Activated naive CD4-positive, alpha-beta T cell treated with anti-CD3 and anti-CD28 coated beads, Interleukin-2, amount 10 ng/mL, durations not matched to agents 7 days and 5 days (primary cell): ENCODE measurements around the gene FCHSD1.

Experiments
- CTCF ChIA-PET: fragments of 350-600 bp; sonication (Branson Sonifier 250); formaldehyde crosslinking; loops from one replicate; lab custom pipeline; 2021; ENCODE audit warnings: antibody characterized with exemption; lab: Charles Lee
- DNase-seq: peaks from one replicate; pipeline ENCODE4 v3.0.0-alpha.2; 2020
- H3K27ac Mint-ChIP-seq: one replicate; pipeline ENCODE4 v1.8.0; 2021; ENCODE audit warnings: mild to moderate bottlenecking, moderate library complexity, mixed read lengths
- H3K27me3 Mint-ChIP-seq: one replicate; pipeline ENCODE4 v1.8.0; 2021; ENCODE audit warnings: mild to moderate bottlenecking, mixed read lengths
- H3K36me3 Mint-ChIP-seq: one replicate; pipeline ENCODE4 v1.8.0; 2021; ENCODE audit warnings: mixed read lengths
- H3K4me1 Mint-ChIP-seq: one replicate; pipeline ENCODE4 v1.8.0; 2021; ENCODE audit warnings: mixed read lengths
- H3K4me3 Mint-ChIP-seq: one replicate; pipeline ENCODE4 v1.8.0; 2021; ENCODE audit warnings: mild to moderate bottlenecking, moderate library complexity, mixed read lengths
- H3K9me3 Mint-ChIP-seq: one replicate; pipeline ENCODE4 v1.8.0; 2021; ENCODE audit warnings: mixed read lengths

FCHSD1 gene

DNA sequence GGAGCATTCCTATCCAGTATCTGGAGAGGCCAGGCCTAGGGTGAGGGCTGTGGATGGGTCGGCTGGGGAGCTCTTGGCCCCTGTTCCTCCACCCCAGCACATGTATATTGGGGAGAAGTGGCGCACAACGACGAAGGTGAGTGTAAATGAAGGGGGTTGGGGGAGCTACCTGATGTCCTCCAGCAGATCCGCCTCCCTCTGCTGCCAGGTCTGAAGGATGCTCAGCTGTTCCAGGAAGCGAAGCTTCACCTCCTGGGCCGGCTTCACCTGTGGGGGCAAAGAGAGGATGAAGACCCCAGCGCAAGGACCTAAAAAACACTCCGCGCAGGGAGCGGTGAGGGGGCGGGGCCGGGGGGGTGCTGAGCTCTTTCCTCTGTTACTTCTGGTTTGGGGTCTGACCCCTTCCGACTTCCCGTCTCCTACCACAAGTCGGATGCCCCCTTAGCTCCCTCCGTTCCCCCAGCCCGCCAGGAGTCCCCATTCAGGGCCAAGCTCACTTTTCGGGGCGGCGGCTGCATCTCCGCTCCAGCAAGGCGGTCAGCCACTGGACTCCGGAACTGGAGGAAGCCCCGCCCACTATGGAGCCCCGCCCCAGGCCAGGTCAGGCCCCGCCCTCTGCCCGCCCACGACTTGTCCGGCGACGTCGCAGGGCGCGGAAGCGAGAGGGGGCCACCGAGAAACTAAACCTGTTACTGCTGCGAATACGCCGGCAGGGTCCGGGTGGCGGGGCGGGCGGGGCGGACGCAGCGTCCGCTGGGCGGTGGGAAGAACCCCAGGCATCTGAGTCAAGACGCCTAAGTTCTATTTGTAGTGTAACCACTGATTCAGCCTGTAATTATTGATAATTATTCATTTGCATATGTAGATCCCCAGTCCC is at the start of gene FCHSD1:
FCHSD1 (minus strand) TSS at position 568 of the 877 bp plus-strand sequence; CDS start at position 518, 50 bp downstream.
- CTCF ChIA-PET: interaction anchor here (0.8 to 1.1 kb wide), 6 partner anchors 13 to 318 kb away, joined by 3 to 6 read pairs (median 4); partner anchors contain the start of gene RNF14
- DNase-seq: peak; percentile 89
- Mint-ChIP-seq H3K36me3 (peaks cover 8% of the 10 kb centered on the region), H3K4me1 (peaks cover 36% of the 10 kb centered on the region), H3K9me3 (no peaks in the 10 kb centered on the region), H3K27ac (peak within 1 kb of the TSS; percentile 80), H3K27me3 (peaks cover 24% of the 10 kb centered on the region), H3K4me3 (peak within 1 kb of the TSS; percentile 89)

DNA sequence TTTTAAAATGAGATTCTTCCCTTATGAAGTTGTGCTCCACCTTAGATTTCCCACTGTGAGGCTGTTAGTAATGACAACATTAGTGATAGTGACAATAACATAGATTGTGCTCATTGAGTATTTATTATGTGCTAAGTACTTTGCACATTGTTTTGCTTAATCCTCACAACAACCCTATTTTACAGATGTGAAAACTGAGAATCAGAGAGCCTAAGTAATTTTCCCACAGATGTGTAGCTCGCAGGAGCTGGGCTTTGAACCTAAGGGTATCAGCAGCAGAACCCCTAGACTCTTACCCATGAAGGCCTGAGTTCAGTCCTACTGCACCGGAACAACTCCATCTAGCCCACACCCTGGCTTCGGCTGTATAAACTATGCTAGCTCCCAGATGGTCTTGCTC is 46.4 kb upstream of the FCHSD1 start:
- no peak for DNase-seq
- H3K4me3 Mint-ChIP-seq: no peak overlapping the region

DNA sequence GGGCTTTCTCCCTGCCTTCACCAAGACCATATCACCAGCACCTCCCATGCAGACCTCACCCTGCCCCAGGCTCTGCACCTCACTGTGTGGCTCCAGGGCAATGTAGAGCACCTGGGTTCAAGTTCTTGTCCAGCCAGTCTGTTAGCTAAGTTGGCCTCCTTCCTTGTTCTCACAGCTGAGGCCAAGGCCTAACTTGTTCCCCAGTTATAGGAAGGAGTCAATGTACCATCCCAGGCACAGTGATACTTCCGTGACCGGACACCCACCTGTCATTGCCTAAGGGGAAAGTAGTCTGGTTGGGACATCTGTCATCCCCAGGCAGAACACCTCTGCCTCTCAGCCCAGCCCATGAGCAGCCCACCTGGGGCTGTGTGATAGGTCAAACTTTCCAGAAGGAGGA is 45.2 kb upstream of the FCHSD1 start:
- H3K9me3 Mint-ChIP-seq: no peaks in the 10 kb centered on the region
- no peak overlapping the region for H3K4me3 Mint-ChIP-seq
- peaks cover 32% of the 10 kb centered on the region for H3K4me1 Mint-ChIP-seq
- CTCF ChIA-PET: interaction anchor here (1.2 to 9.4 kb wide), 4 partner anchors 118 to 273 kb away, joined by 3 to 157 read pairs (median 82); partner anchors contain the start of genes PCDH1, PCDH12 and RNF14
- DNase-seq: no peak
- no peak overlapping the region for H3K27ac Mint-ChIP-seq
- H3K27me3 Mint-ChIP-seq: peaks cover 56% of the 10 kb centered on the region
- H3K36me3 Mint-ChIP-seq: no peaks in the 10 kb centered on the region

More for the DNA sequence above, 46.4 kb upstream of the FCHSD1 start:
- H3K27ac Mint-ChIP-seq: no peak overlapping the region
- CTCF ChIA-PET: interaction anchor here (0.6 to 9.4 kb wide), 4 partner anchors 9 to 262 kb away, joined by 3 to 157 read pairs (median 79); partner anchors contain the start of genes PCDH1 and PCDH12
- H3K4me1 Mint-ChIP-seq: peaks cover 31% of the 10 kb centered on the region
- no peaks in the 10 kb centered on the region for H3K9me3 Mint-ChIP-seq
- H3K36me3 Mint-ChIP-seq: no peaks in the 10 kb centered on the region
- H3K27me3 Mint-ChIP-seq: peaks cover 48% of the 10 kb centered on the region

DNA sequence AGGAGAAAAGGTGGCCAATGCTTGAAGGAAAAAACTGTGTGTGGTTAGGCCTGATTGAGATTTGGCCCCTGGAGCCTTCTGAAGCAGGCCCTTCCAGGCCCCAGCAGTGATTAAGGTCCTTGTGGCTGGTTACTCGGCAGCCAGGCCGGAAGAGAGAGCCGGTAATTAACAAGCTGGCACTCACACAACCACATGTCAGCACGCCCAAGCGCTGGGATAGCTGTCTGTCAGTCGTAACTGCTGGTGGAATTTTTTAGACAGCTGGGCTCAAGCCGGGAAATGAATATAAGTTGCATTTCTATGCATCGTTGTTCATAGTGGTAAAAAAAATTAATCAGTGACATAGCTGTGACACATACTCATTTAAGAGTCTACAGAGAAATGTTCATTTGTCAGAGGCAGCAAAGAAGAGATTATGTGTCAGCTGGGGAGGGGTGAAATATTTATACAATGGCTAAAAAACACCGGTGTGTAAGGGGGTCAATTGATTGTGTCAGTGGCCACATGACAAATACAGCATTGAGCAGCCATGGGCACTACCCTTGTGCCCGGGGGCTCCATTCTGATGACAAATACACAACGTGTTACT is 44.5 kb upstream of the FCHSD1 start:
- CTCF ChIA-PET: interaction anchor here (1.2 to 9.4 kb wide), 4 partner anchors 119 to 274 kb away, joined by 3 to 157 read pairs (median 82); partner anchors contain the start of genes PCDH1, PCDH12 and RNF14
- no peaks in the 10 kb centered on the region for H3K9me3 Mint-ChIP-seq

DNA sequence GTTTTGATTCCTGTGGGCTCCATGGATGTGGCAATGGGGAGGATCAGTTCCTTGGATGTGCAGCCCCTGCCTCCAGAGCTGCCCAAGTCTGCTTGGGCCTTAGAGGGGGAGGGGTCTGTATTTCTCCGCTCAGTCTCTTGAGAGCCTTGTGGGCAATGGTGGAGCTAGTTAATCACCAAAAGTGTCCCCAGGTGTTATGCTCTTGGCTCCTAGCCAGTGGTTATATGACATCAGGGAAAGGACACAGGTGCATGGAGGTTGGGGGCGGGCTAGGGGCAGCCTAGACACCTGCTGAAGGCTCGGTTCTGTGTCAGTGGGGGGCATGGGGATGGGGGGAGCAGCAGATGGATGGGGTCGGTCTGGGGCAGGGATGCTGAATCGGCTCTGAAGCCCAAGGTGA is 43.3 kb upstream of the FCHSD1 start:
- CTCF ChIA-PET: interaction anchor here (2.8 to 9.4 kb wide), 7 partner anchors 8 to 449 kb away, joined by 9 to 157 read pairs (median 28); partner anchors contain the start of genes PCDH1, PCDH12 and RNF14
- Mint-ChIP-seq H3K27ac (no peak overlapping the region), H3K27me3 (peaks cover 64% of the 10 kb centered on the region), H3K9me3 (no peaks in the 10 kb centered on the region), H3K4me3 (no peak overlapping the region), H3K4me1 (peaks cover 27% of the 10 kb centered on the region), H3K36me3 (no peaks in the 10 kb centered on the region)
- DNase-seq: no peak

More for the DNA sequence above, 44.5 kb upstream of the FCHSD1 start:
- Mint-ChIP-seq H3K27ac (no peak overlapping the region), H3K27me3 (peaks cover 63% of the 10 kb centered on the region), H3K36me3 (no peaks in the 10 kb centered on the region), H3K4me1 (peaks cover 27% of the 10 kb centered on the region), H3K4me3 (no peak overlapping the region)
- DNase-seq: no peak

DNA sequence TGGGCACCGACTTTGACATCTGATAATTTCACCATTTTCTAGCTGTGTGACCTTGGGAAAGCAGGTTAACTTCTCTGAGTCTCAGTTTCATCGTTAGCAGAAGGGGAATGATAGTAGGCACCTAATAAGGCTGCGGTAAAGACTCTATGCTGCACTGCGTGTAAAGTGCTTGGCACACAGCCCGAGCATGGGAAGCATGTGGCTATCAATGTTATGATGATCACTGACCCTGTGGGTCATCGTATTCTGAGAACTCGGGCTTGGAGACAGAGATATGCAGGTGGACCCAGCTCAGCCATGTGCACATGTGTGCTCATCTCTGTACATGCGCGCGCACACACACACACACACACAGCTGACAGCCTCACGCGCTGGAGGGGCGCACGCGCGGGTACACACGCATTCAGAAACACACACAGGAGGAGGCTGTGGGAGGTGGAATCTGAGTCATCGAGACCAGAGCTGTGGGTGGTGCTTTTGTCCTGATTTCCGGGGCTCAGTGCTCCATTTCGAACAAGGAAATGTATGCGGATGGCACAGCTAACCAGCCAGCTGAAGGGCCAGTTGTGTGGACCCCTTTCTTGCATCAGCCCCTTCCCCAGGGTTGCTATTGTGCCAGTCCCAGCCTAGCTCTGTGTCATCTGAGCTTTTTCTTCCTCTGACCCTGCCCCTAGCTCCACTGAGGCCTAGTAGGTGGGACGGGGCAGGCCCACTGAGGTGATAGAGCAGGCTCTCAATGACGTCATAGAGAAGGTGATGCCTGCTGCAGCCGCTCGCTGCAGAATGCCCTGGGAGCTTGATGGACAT is 41.9 kb upstream of the FCHSD1 start:
- Mint-ChIP-seq H3K27me3 (peaks cover 63% of the 10 kb centered on the region), H3K36me3 (no peaks in the 10 kb centered on the region), H3K4me1 (peaks cover 27% of the 10 kb centered on the region), H3K27ac (peak overlapping the region; percentile 78), H3K9me3 (no peaks in the 10 kb centered on the region), H3K4me3 (no peak overlapping the region)
- CTCF ChIA-PET: interaction anchor here (0.7 to 9.4 kb wide), 21 partner anchors 9 to 1006 kb away, joined by 3 to 157 read pairs (median 11); partner anchors contain the start of genes ARAP3, DELE1, GNPDA1 and PCDH1
- peak; percentile 73 for DNase-seq

DNA sequence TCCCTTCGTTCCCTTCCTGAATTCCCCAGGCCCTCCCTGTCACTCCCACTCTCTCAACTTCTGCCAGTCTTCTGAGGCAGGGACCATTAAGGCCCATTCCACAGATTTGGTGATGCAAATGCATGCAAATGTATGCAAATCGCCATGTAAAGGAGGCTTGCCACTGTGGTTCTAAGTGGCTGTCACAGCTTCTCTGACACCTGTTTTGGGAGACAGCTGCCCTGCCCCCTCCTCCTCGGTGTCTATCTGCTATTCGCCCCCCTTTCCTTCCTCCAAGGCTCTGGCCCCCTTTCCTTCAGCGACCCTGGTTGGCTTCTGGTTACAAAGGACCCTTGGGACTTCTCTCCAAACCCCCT is 41.3 kb upstream of the FCHSD1 start:
- Mint-ChIP-seq H3K36me3 (no peaks in the 10 kb centered on the region), H3K9me3 (no peaks in the 10 kb centered on the region), H3K4me3 (peak overlapping the region; percentile 31), H3K4me1 (peaks cover 27% of the 10 kb centered on the region), H3K27me3 (peaks cover 61% of the 10 kb centered on the region), H3K27ac (no peak overlapping the region)
- CTCF ChIA-PET: interaction anchor here (0.6 to 9.4 kb wide), 29 partner anchors 9 to 1006 kb away, joined by 3 to 157 read pairs (median 6); partner anchors contain the start of genes ARAP3, DELE1, GNPDA1 and PCDH1
- peak; percentile 33 for DNase-seq

DNA sequence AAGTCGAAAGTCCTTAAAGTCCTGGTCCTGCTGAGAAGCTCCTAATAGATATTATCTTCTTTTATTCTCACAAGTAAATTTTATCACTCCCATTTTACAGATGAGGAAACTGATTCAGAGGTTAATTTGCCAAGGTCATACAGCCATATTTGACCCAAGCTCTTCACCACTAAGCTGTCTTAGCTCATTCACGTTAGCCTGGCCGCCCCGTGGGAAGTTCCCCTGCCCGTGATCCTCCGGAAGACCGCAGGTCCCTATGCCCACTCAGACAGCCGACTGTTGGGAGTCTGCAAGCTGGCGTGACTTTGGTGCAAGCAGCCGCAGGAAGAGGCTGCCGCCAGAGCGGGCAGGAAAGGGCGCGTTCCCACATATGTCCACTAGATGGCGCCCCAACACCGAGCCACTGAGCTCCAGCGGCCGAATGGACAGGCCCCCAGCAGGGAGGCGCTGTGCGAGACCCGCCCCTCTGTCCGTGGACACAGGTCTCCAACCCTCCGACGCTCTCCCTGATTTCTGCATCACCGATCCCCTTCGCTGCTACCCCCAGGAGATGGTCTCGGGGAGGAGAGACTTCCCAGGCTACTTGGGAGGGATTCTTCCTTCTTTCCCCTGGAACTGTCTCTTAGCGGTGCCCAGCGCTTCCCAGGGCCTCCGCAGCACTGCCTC is 40.8 kb upstream of the FCHSD1 start:
- CTCF ChIA-PET: interaction anchor here (0.6 to 9.4 kb wide), 34 partner anchors 9 to 1007 kb away, joined by 3 to 157 read pairs (median 4); partner anchors contain the start of genes ARAP3, DELE1, GNPDA1 and PCDH1
- H3K4me1 Mint-ChIP-seq: peaks cover 27% of the 10 kb centered on the region
- no peaks in the 10 kb centered on the region for H3K36me3 Mint-ChIP-seq
- peak; percentile 90 for DNase-seq
- H3K9me3 Mint-ChIP-seq: no peaks in the 10 kb centered on the region
- H3K27ac Mint-ChIP-seq: no peak overlapping the region
- H3K27me3 Mint-ChIP-seq: peaks cover 58% of the 10 kb centered on the region
- peak overlapping the region; percentile 31 for H3K4me3 Mint-ChIP-seq

DNA sequence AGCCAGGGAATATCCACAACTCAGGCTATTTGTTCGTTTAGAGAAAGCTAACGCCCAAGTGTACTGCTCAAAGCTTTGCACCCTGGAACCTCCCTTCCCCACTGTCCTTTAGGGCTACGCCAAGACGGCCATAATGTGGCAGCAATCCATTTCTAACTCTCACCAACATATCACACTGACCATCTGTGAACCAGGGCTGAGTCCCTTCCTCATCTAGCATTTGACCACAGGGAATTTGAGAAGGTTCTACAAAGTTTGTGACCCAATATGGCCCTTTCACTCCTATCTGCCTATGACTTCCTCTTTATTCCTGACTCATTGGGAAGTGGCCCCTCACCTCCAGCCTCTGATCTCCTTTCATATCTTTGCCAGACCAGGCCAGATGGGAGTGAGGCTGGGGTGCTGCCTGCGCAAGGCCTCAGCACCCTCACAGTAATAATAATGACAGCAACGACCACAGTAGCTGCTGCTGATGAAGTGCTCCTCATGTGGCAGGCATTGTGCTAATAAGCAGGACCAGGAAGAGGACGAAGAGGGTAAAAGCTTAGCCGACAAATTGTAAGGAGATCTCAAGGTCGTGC is 40.2 kb upstream of the FCHSD1 start:
- CTCF ChIA-PET: interaction anchor here (0.7 to 9.4 kb wide), 33 partner anchors 8 to 1007 kb away, joined by 3 to 157 read pairs (median 4); partner anchors contain the start of genes ARAP3, DELE1, GNPDA1 and PCDH1
- Mint-ChIP-seq H3K4me3 (no peak overlapping the region), H3K36me3 (no peaks in the 10 kb centered on the region), H3K27me3 (peaks cover 57% of the 10 kb centered on the region), H3K9me3 (no peaks in the 10 kb centered on the region), H3K4me1 (peaks cover 27% of the 10 kb centered on the region), H3K27ac (no peak overlapping the region)
- DNase-seq: no peak

DNA sequence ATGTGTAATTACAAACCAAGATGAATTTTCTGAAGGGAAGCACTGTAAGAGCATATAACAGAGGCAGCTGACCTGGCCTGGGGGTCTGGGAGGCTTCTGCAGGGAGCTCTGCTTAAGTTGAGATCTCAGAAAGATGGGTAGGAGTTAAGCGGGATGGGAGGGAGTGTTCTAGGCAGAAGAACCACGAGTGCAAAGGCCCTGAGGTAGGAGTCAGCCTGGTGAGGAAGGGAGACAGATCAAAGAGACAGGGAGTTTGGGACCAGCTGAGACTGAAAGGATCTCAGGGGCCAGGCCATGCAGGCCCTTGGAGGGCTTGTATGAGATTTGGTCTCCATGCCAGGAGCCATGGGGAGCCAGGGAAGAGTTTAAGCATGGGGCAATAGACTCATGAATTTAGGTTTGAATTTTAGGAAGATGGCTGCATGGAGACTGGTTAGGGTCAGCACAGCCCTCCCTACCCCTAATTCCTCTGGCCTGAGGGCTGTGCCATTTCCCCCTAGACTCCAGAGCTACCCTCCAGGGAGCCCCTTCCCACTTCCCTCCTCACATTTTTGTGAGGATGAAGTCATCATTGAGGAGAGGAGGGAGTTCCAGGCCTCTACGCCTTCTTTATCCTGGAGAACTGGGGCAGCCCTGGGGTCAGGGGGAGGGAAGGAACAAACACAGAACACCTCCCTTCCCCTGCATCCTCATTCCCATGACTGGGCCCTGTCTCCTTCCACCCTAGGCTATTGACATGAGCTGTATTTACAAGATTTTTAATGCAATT is 35.6 kb upstream of the FCHSD1 start:
- H3K36me3 Mint-ChIP-seq: no peaks in the 10 kb centered on the region
- no peak overlapping the region for H3K27ac Mint-ChIP-seq
- H3K4me1 Mint-ChIP-seq: peaks cover 29% of the 10 kb centered on the region
- DNase-seq: no peak
- peaks cover 52% of the 10 kb centered on the region for H3K27me3 Mint-ChIP-seq
- H3K4me3 Mint-ChIP-seq: no peak overlapping the region
- no peaks in the 10 kb centered on the region for H3K9me3 Mint-ChIP-seq
- CTCF ChIA-PET: interaction anchor here (0.5 to 1.0 kb wide), 4 partner anchors 22 to 1350 kb away, joined by 3 to 4 read pairs (median 4); no protein-coding TSS in a partner anchor

DNA sequence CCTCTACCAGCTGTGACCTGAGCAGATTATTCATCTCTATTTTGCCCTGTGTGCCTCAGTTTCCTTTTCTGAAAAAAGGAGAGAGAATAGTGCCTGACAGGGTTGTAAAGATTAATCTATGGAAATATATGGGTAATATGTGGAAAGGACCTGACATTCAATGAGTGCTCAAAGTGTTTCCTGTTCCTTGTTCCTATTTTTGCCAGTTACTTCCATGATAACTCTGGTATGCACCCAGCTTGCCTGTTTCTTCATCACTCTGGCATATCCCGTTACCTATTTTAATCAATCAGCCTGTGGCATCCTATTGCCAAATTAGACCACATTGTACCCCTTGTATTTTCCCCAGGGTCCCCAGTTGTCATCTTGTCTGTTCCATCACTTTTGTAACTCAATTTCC is 34.4 kb upstream of the FCHSD1 start:
- H3K4me1 Mint-ChIP-seq: peaks cover 36% of the 10 kb centered on the region
- H3K36me3 Mint-ChIP-seq: peaks cover 2% of the 10 kb centered on the region
- CTCF ChIA-PET: interaction anchor here (1.4 to 3.5 kb wide), 2 partner anchors 21 to 275 kb away, joined by 5 to 18 read pairs; no protein-coding TSS in a partner anchor
- no peak for DNase-seq
- no peaks in the 10 kb centered on the region for H3K9me3 Mint-ChIP-seq
- peak overlapping the region; percentile 49 for H3K27ac Mint-ChIP-seq
- peaks cover 52% of the 10 kb centered on the region for H3K27me3 Mint-ChIP-seq
- no peak overlapping the region for H3K4me3 Mint-ChIP-seq
